ENCODE measurements around the gene LMNTD2.

Gene LMNTD2

DNA sequence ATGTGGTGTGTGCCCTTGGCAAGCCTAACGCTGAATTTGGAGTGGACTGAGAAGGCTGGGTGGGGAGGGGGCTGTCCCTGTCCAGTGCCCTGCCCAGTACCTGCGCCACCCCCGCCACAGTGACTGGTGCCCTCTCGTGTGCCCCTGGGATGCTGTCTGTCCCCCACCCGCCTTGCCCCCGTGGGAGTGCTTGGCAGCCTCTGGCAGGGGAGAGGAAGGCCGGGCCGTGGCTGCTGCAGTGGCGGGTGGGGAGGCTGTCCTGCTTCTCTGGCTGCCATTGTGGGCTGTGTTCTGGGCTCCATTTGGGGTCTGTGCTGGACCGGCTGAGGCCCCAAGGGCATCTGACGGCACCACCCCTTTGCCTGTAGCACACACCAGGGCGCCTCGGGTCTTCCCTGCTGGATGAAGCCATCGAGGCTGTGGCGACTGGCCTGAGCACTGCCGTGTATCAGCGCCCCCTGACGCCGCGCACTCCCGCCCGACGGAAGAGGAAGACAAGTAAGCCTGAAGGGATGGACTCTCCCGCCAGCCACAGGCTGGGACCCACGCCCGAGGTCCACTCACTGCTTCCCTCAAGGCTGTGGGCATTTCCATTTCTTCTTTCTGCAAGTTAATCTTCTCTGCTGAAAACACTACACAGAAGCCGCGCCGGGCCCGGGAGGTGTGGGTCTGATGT is 37.6 kb upstream of the LMNTD2 start:
- Histone ChIP-seq H3K27ac (ENCODE audit: low read depth, low read length) (no peak overlapping the region), H3K36me3 (ENCODE audit: control insufficient read depth, insufficient read depth, low read length) (peaks cover 90% of the 10 kb centered on the region), H3K4me1 (ENCODE audit: control insufficient read depth, insufficient read depth, low read length) (no peaks in the 10 kb centered on the region), H3K4me3 (ENCODE audit: low read depth, low read length) (no peak overlapping the region), H3K9me3 (ENCODE audit: control insufficient read depth, insufficient read depth, low read depth, low read length) (no peaks in the 10 kb centered on the region), H3K9ac (ENCODE audit: low read length) (no peak overlapping the region), H3K27me3 (ENCODE audit: control insufficient read depth, insufficient read depth, low read length) (no peaks in the 10 kb centered on the region)

DNA sequence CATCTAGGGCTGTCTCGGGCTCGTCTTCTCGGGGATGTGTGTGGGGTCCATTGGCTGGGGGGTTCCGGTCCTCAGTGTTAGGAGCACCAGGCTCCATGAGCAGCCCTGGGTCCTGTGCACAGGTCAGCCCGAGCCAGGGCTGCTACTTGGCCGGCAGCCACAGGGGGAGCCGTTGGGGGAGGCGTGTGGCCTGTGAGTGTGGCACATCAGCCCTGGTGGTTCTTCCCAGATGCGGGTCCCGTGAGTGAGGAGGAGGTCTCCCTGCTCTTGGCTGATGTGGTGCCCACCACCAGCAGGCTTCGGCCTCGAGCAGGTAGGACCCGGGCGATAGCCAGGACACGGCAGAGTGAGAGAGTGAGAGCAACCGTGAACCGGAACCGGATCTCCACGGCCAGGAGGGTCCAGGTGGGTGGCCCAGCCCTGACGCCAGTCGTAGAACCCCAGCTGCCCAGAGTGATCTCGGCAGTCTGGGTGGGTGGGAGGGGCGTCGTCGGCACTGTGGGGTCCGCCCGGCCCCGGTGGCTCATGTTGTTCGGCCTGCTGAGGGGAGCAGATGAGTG is 36.7 kb upstream of the LMNTD2 start:
- Histone ChIP-seq H3K36me3 (ENCODE audit: control insufficient read depth, insufficient read depth, low read length) (peaks cover 92% of the 10 kb centered on the region), H3K27ac (ENCODE audit: low read depth, low read length) (no peak overlapping the region), H3K9ac (ENCODE audit: low read length) (no peak overlapping the region), H3K9me3 (ENCODE audit: control insufficient read depth, insufficient read depth, low read depth, low read length) (no peaks in the 10 kb centered on the region), H3K4me3 (ENCODE audit: low read depth, low read length) (no peak overlapping the region), H3K4me1 (ENCODE audit: control insufficient read depth, insufficient read depth, low read length) (no peaks in the 10 kb centered on the region), H3K27me3 (ENCODE audit: control insufficient read depth, insufficient read depth, low read length) (no peaks in the 10 kb centered on the region)

DNA sequence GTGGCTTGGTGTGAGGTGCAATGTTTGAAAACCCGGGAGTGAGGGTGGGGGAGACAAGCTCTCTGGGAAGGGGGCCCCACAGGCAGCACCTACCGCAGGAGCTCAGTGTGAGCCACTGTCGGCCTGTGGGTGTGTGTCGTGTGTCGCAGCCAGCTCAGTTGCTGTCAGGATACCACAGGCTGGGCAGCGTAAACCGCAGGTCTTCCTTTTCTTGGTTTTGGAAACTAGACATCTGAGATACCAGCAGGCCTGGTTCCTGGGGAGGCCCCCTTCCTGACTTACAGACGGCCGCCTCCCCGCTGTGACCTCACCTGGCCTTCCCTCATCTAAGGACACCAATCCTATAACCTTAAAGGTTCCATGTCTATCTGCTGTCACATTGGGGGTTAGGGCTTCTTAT is 35.8 kb upstream of the LMNTD2 start:
- Histone ChIP-seq H3K9ac (ENCODE audit: low read length) (no peak overlapping the region), H3K36me3 (ENCODE audit: control insufficient read depth, insufficient read depth, low read length) (peaks cover 88% of the 10 kb centered on the region), H3K27me3 (ENCODE audit: control insufficient read depth, insufficient read depth, low read length) (no peaks in the 10 kb centered on the region), H3K4me3 (ENCODE audit: low read depth, low read length) (no peak overlapping the region), H3K9me3 (ENCODE audit: control insufficient read depth, insufficient read depth, low read depth, low read length) (no peaks in the 10 kb centered on the region), H3K4me1 (ENCODE audit: control insufficient read depth, insufficient read depth, low read length) (no peaks in the 10 kb centered on the region), H3K27ac (ENCODE audit: low read depth, low read length) (no peak overlapping the region)

DNA sequence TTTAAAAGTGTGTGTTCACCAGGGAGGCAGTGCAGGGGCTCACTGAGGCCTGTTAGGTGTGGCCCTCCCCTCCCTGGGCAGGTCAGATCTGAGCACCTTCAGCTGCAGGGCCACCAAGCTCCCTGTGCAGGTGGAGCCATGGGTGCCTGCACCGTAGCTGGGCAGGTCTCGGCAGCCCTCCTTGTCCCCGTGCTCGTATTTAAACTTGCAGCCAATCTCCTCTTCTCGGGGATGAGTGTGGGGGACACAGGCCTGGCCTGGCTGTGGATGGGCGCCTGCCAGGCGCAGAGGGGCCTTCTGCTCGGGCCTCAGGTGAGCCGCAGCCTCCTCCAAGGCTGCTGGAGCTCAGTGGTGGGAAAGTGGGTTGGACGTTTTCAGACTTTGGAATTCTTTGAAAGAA is 34.9 kb upstream of the LMNTD2 start:
- Histone ChIP-seq H3K4me1 (ENCODE audit: control insufficient read depth, insufficient read depth, low read length) (no peaks in the 10 kb centered on the region), H3K36me3 (ENCODE audit: control insufficient read depth, insufficient read depth, low read length) (peaks cover 90% of the 10 kb centered on the region), H3K27me3 (ENCODE audit: control insufficient read depth, insufficient read depth, low read length) (no peaks in the 10 kb centered on the region)

DNA sequence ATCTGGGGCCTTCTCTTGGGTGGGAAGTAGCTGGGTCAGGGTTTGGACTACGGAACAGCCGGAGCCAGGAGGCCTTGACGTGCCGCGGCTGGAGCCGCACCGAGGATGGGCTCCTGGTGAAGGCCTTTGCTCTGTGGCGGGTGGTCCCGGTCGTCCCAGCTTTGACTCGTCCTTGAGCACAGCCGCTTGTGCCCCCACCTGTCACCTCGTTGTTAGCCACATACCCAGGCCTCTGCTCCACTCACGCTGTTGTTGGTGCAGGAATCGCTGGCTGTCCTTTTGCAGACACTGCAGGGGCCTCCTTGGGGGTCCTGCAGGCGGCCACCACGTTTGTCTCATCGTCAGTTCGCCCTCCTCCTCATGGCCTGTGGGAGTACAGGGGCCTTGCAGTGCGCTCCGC is 32.8 kb upstream of the LMNTD2 start:
- Histone ChIP-seq H3K27ac (ENCODE audit: low read depth, low read length) (no peak overlapping the region), H3K4me1 (ENCODE audit: control insufficient read depth, insufficient read depth, low read length) (no peaks in the 10 kb centered on the region), H3K27me3 (ENCODE audit: control insufficient read depth, insufficient read depth, low read length) (no peaks in the 10 kb centered on the region), H3K9ac (ENCODE audit: low read length) (no peak overlapping the region), H3K36me3 (ENCODE audit: control insufficient read depth, insufficient read depth, low read length) (peaks cover 93% of the 10 kb centered on the region), H3K4me3 (ENCODE audit: low read depth, low read length) (no peak overlapping the region), H3K9me3 (ENCODE audit: control insufficient read depth, insufficient read depth, low read depth, low read length) (no peaks in the 10 kb centered on the region)

More for the DNA sequence above, 34.9 kb upstream of the LMNTD2 start:
- H3K9me3 ChIP-seq (ENCODE audit: control insufficient read depth, insufficient read depth, low read depth, low read length), result no peaks in the 10 kb centered on the region
- H3K9ac ChIP-seq (ENCODE audit: low read length), result no peak overlapping the region
- no peak overlapping the region for H3K4me3 ChIP-seq (ENCODE audit: low read depth, low read length)
- no peak overlapping the region for H3K27ac ChIP-seq (ENCODE audit: low read depth, low read length)

DNA sequence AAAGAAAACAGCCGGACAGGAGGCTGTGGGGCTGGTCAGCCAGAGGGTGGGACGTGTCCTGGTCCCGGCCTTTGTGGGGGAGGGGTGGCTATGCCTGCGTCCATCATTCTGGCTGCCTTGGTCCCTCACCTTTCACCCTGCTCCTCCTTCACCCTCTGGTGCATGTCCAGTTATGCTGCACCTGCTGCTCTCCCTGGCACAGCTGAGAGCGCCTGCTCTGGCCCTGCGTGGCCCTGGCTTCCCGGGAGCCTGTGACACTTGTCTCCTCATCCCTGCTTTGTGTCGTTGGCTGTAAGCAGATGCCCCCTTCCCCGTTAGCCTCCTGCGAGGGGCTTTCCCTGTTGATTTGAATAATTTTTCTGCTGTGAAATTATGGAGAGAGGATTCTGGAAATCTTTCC is 32.4 kb upstream of the LMNTD2 start:
- no peaks in the 10 kb centered on the region for H3K4me1 ChIP-seq (ENCODE audit: control insufficient read depth, insufficient read depth, low read length)
- no peaks in the 10 kb centered on the region for H3K9me3 ChIP-seq (ENCODE audit: control insufficient read depth, insufficient read depth, low read depth, low read length)
- no peaks in the 10 kb centered on the region for H3K27me3 ChIP-seq (ENCODE audit: control insufficient read depth, insufficient read depth, low read length)
- H3K4me3 ChIP-seq (ENCODE audit: low read depth, low read length), result no peak overlapping the region
- H3K27ac ChIP-seq (ENCODE audit: low read depth, low read length), result no peak overlapping the region
- no peak overlapping the region for H3K9ac ChIP-seq (ENCODE audit: low read length)
- H3K36me3 ChIP-seq (ENCODE audit: control insufficient read depth, insufficient read depth, low read length), result peaks cover 93% of the 10 kb centered on the region

DNA sequence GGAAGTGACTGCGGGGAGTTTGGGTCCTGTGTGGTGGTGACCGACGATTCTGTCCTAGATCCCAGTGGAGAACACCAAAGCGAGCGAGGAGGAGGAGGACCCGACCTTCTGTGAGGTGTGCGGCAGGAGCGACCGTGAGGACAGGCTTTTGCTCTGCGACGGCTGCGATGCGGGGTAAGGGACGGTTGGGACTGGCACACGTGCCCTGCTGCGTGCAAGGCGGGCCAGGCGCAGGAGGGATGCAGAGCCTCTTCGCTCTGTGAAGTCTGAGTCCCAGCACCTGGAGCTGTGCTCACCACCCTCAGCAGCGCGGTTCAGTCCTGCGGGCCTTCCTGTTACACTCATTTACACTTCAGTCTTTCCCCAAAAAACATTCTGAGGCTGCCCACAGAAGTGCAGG is 32.0 kb upstream of the LMNTD2 start:
- Histone ChIP-seq H3K36me3 (ENCODE audit: control insufficient read depth, insufficient read depth, low read length) (peaks cover 93% of the 10 kb centered on the region), H3K9ac (ENCODE audit: low read length) (no peak overlapping the region), H3K9me3 (ENCODE audit: control insufficient read depth, insufficient read depth, low read depth, low read length) (no peaks in the 10 kb centered on the region), H3K4me1 (ENCODE audit: control insufficient read depth, insufficient read depth, low read length) (no peaks in the 10 kb centered on the region), H3K27me3 (ENCODE audit: control insufficient read depth, insufficient read depth, low read length) (no peaks in the 10 kb centered on the region), H3K27ac (ENCODE audit: low read depth, low read length) (no peak overlapping the region), H3K4me3 (ENCODE audit: low read depth, low read length) (no peak overlapping the region)

DNA sequence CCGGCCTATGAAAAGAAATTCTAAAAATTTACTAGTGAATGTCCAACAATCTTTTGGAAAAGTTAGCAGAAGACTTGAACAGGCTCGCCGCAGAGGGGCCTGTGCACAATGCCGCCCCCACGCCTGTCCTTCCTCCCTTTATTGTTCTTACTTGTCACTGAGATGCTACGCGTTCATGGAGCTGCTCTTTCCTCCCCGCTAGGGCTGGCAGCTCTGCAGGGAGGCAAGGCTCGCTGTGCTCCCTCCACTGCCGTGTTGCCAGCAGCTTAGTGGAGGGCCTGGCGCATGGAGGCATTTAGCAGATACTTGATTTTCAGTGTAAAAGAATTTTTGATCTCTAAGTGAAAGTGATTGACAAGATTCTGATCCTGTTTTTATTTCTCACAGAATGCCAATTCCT is 30.5 kb upstream of the LMNTD2 start:
- H3K9me3 ChIP-seq (ENCODE audit: control insufficient read depth, insufficient read depth, low read depth, low read length), result no peaks in the 10 kb centered on the region
- no peak overlapping the region for H3K27ac ChIP-seq (ENCODE audit: low read depth, low read length)
- H3K9ac ChIP-seq (ENCODE audit: low read length), result no peak overlapping the region
- peaks cover 94% of the 10 kb centered on the region for H3K36me3 ChIP-seq (ENCODE audit: control insufficient read depth, insufficient read depth, low read length)
- no peaks in the 10 kb centered on the region for H3K27me3 ChIP-seq (ENCODE audit: control insufficient read depth, insufficient read depth, low read length)
- no peaks in the 10 kb centered on the region for H3K4me1 ChIP-seq (ENCODE audit: control insufficient read depth, insufficient read depth, low read length)
- H3K4me3 ChIP-seq (ENCODE audit: low read depth, low read length), result no peak overlapping the region

DNA sequence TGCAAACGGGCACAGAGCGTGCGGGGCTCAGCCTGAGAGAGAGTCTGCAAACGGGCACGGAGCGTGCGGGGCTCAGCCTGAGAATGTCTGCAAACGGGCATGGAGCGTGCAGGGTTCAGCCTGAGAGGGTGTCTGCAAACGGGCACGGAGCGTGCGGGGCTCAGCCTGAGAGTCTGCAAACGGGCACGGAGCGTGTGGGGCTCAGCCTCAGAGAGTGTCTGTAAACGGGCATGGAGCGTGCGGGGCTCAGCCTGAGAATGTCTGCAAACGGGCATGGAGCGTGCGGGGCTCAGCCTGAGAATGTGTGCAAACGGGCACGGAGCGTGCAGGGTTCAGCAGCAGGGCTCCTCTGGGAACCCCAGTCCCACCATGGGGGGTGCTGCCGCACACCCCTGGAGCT is 29.3 kb upstream of the LMNTD2 start:
- Histone ChIP-seq H3K4me3 (ENCODE audit: low read depth, low read length) (no peak overlapping the region), H3K27me3 (ENCODE audit: control insufficient read depth, insufficient read depth, low read length) (no peaks in the 10 kb centered on the region), H3K4me1 (ENCODE audit: control insufficient read depth, insufficient read depth, low read length) (no peaks in the 10 kb centered on the region), H3K9ac (ENCODE audit: low read length) (no peak overlapping the region), H3K27ac (ENCODE audit: low read depth, low read length) (no peak overlapping the region), H3K36me3 (ENCODE audit: control insufficient read depth, insufficient read depth, low read length) (peaks cover 85% of the 10 kb centered on the region), H3K9me3 (ENCODE audit: control insufficient read depth, insufficient read depth, low read depth, low read length) (no peaks in the 10 kb centered on the region)

DNA sequence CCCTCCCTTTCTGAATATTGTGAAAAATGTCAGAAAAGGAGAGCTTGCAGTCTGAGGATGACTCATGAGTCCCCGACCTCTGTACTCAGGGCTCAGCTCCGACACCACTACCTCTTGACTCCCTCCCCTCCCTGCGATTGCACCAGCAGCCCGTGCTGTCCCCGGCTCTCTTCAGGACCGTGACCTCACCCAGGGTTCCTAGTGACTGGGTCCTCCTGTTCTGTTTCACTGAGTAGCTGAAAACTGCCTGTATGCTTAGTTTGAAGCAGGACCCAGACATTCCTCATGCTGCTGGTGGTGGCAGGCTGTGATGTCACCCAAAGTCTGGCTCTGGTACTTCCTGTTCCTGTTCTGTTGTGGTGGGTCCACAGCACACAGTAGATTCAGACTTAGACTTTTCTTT is 27.4 kb upstream of the LMNTD2 start:
- no peak overlapping the region for H3K4me3 ChIP-seq (ENCODE audit: low read depth, low read length)
- H3K36me3 ChIP-seq (ENCODE audit: control insufficient read depth, insufficient read depth, low read length), result peaks cover 79% of the 10 kb centered on the region
- H3K9me3 ChIP-seq (ENCODE audit: control insufficient read depth, insufficient read depth, low read depth, low read length), result no peaks in the 10 kb centered on the region
- no peaks in the 10 kb centered on the region for H3K4me1 ChIP-seq (ENCODE audit: control insufficient read depth, insufficient read depth, low read length)
- no peaks in the 10 kb centered on the region for H3K27me3 ChIP-seq (ENCODE audit: control insufficient read depth, insufficient read depth, low read length)
- no peak overlapping the region for H3K9ac ChIP-seq (ENCODE audit: low read length)
- no peak overlapping the region for H3K27ac ChIP-seq (ENCODE audit: low read depth, low read length)

DNA sequence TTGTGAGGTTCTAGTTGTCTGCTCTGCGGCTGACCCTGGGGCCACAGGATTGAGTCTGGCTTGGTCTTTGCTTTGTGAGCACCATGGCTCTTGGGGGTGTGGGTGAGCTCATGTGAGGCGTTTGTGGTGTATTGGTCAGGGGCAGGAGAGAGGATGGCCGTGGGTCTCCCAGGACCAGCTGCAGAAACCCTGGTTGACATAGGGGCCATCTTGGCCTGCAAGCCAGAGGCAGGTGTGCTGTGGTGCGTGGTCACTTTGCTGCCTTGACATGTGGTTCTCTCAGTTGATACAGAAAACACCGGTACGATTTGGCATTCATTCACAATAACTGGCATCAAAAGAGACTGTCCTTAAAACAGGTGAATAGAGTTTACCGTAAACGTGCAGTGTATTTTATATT is 27.0 kb upstream of the LMNTD2 start:
- H3K4me3 ChIP-seq (ENCODE audit: low read depth, low read length), result no peak overlapping the region
- H3K27ac ChIP-seq (ENCODE audit: low read depth, low read length), result no peak overlapping the region
- peaks cover 75% of the 10 kb centered on the region for H3K36me3 ChIP-seq (ENCODE audit: control insufficient read depth, insufficient read depth, low read length)
- H3K9ac ChIP-seq (ENCODE audit: low read length), result no peak overlapping the region
- H3K9me3 ChIP-seq (ENCODE audit: control insufficient read depth, insufficient read depth, low read depth, low read length), result no peaks in the 10 kb centered on the region
- no peaks in the 10 kb centered on the region for H3K4me1 ChIP-seq (ENCODE audit: control insufficient read depth, insufficient read depth, low read length)
- no peaks in the 10 kb centered on the region for H3K27me3 ChIP-seq (ENCODE audit: control insufficient read depth, insufficient read depth, low read length)

Data from HUES6 (cell line).